H1 (cell line): Measurements from ENCODE around the gene CCDC91. TPM values are rescaled to one million over a fixed set of nuclear protein-coding genes. Genes with fewer than 3 reads are reported as not detected.

Source experiments
- CTCF ChIA-PET: fragments of 300-600 bp; sonication (Branson Sonifier 250); formaldehyde crosslinking; loops from one replicate; lab custom pipeline; 2021; ENCODE audit not compliant: partially characterized antibody; lab: Charles Lee
- POLR2A ChIA-PET: fragments of 300-600 bp; sonication (Branson Sonifier 250); formaldehyde crosslinking; loops from one replicate; lab custom pipeline; 2021; ENCODE audit warnings: inconsistent platforms; ENCODE audit not compliant: partially characterized antibody; lab: Charles Lee
- DNase-seq, 2 experiments: peaks; one replicate each; pipeline versions ENCODE4 v3.0.0 to v3.0.0-alpha.2; 2010 to 2022; ENCODE audit warnings: low spot score in 2 of 2, low read depth in 1 of 2, mixed read lengths in 1 of 2
- FAIRE-seq: peaks from 2 replicates; lab custom pipeline; 2011; peaks lifted over from hg19 to GRCh38; lab: Jason Lieb, UNC
- H2AFZ ChIP-seq: 2 replicates; pipeline ENCODE4 v1.8.1; 2012; ENCODE audit warnings: low read length, inconsistent platforms
- H2AK5ac ChIP-seq: 2 replicates; pipeline ENCODE4 v1.6.1; 2013; ENCODE audit warnings: low read depth, low read length
- H2BK120ac ChIP-seq: replicated peaks from 2 replicates; pipeline ENCODE3; 2013; ENCODE audit warnings: low read depth, low read length, inconsistent platforms
- H2BK12ac ChIP-seq: 2 replicates; pipeline ENCODE4 v1.6.1; 2013; ENCODE audit warnings: low read depth, low read length
- H2BK15ac ChIP-seq: 2 replicates; pipeline ENCODE4 v1.6.1; 2013; ENCODE audit warnings: low read length
- H2BK20ac ChIP-seq: 2 replicates; pipeline ENCODE4 v1.6.1; 2013; ENCODE audit warnings: low read length
- H2BK5ac ChIP-seq: 2 replicates; pipeline ENCODE4 v1.6.1; 2013; ENCODE audit warnings: low read depth, low read length
- H3K14ac ChIP-seq: 2 replicates; pipeline ENCODE4 v1.6.1; 2013; ENCODE audit warnings: inconsistent platforms; ENCODE audit not compliant: insufficient read length
- H3K18ac ChIP-seq: 2 replicates; pipeline ENCODE4 v1.6.1; 2013; ENCODE audit warnings: low read length; ENCODE audit errors: extremely low read depth
- H3K23ac ChIP-seq: 2 replicates; pipeline ENCODE4 v1.6.1; 2013; ENCODE audit warnings: inconsistent platforms; ENCODE audit not compliant: insufficient read length
- H3K23me2 ChIP-seq: 2 replicates; pipeline ENCODE4 v1.6.1; 2013; ENCODE audit warnings: low read depth, low read length
- H3K27ac ChIP-seq: 2 replicates; pipeline ENCODE4 v1.6.1; 2011; ENCODE audit warnings: low read depth, low read length, inconsistent platforms
- H3K27me3 ChIP-seq, 4 experiments: replicated peaks in 1 of 4; 1 replicate in 1 of 4; 2 replicates in 3 of 4; pipeline versions ENCODE4 v1.6.1 to v1.8.1; 2011 to 2013; ENCODE audit warnings: low read length in 3 of 4, mild to moderate bottlenecking in 3 of 4, inconsistent platforms in 2 of 4, mixed read lengths in 2 of 4, moderate library complexity in 1 of 4; ENCODE audit not compliant: control insufficient read depth in 3 of 4, insufficient read depth in 3 of 4; ENCODE audit errors: extremely low read depth in 1 of 4
- H3K36me3 ChIP-seq, 4 experiments: 2 replicates each; pipeline versions ENCODE4 v1.6.1 to v1.8.1; 2011 to 2013; ENCODE audit warnings: mild to moderate bottlenecking in 4 of 4, low read length in 3 of 4, moderate library complexity in 2 of 4, control low read depth in 1 of 4, inconsistent platforms in 1 of 4; ENCODE audit not compliant: insufficient read depth in 4 of 4, control insufficient read depth in 2 of 4
- H3K4ac ChIP-seq: replicated peaks from 2 replicates; pipeline ENCODE3; 2013; ENCODE audit warnings: low read length, low read depth, mixed read lengths, inconsistent platforms; ENCODE audit not compliant: insufficient read length
- H3K4me1 ChIP-seq, 4 experiments: replicated peaks in 1 of 4; 1 replicate in 1 of 4; 2 replicates in 3 of 4; pipeline versions ENCODE4 v1.6.1 to v1.8.1; 2011 to 2013; ENCODE audit warnings: low read length in 3 of 4, inconsistent platforms in 2 of 4, mixed read lengths in 1 of 4; ENCODE audit not compliant: insufficient read depth in 4 of 4, control insufficient read depth in 3 of 4
- H3K4me2 ChIP-seq, 2 experiments: 2 replicates each; pipeline versions ENCODE4 v1.6.1 to v1.8.1; 2011 to 2013; ENCODE audit warnings: low read depth in 2 of 2, low read length in 2 of 2, control low read depth in 1 of 2, inconsistent platforms in 1 of 2, mild to moderate bottlenecking in 1 of 2; ENCODE audit not compliant: insufficient read depth in 1 of 2
- H3K4me3 ChIP-seq, 4 experiments: fragments of 200-600, 300-600 bp in 1 of 4; sonication (generic), shearing (Covaris generic), sonication (Bioruptor Twin) in 1 of 4; 2 replicates each; pipeline versions ENCODE4 v1.5.1 to v1.8.1; 2011 to 2016; ENCODE audit warnings: low read length in 4 of 4, low read depth in 3 of 4, control low read depth in 2 of 4, inconsistent platforms in 2 of 4, mild to moderate bottlenecking in 2 of 4, mixed read lengths in 1 of 4, moderate library complexity in 1 of 4; ENCODE audit not compliant: insufficient read depth in 2 of 4; ENCODE audit errors: extremely low read depth in 1 of 4
- H3K56ac ChIP-seq: replicated peaks from 2 replicates; pipeline ENCODE3; 2013; ENCODE audit warnings: low read depth, mild to moderate bottlenecking, mixed read lengths, low read length, inconsistent platforms; ENCODE audit not compliant: insufficient read length
- H3K79me1 ChIP-seq: 2 replicates; pipeline ENCODE4 v1.6.1; 2013; ENCODE audit warnings: low read depth, low read length, control low read depth
- H3K79me2 ChIP-seq, 2 experiments: 2 replicates each; pipeline versions ENCODE4 v1.6.1 to v1.8.1; 2012 to 2013; ENCODE audit warnings: low read length in 2 of 2, mild to moderate bottlenecking in 2 of 2, inconsistent platforms in 1 of 2; ENCODE audit not compliant: insufficient read depth in 2 of 2, control insufficient read depth in 1 of 2
- H3K9ac ChIP-seq, 4 experiments: replicated peaks in 1 of 4; 1 replicate in 1 of 4; 2 replicates in 3 of 4; pipeline versions ENCODE4 v1.6.1 to v1.8.1; 2011 to 2013; ENCODE audit warnings: low read depth in 3 of 4, low read length in 3 of 4, control low read depth in 2 of 4, mild to moderate bottlenecking in 2 of 4, moderate library complexity in 2 of 4, inconsistent platforms in 1 of 4; ENCODE audit errors: extremely low read depth in 1 of 4
- H3K9me3 ChIP-seq, 2 experiments: 2 replicates each; pipeline versions ENCODE4 v1.6.1 to v1.8.1; 2012 to 2013; ENCODE audit warnings: mild to moderate bottlenecking in 2 of 2, moderate library complexity in 2 of 2, control low read depth in 1 of 2, inconsistent platforms in 1 of 2, low read depth in 1 of 2, low read length in 1 of 2, mixed read lengths in 1 of 2; ENCODE audit not compliant: insufficient read depth in 2 of 2
- H4K20me1 ChIP-seq, 2 experiments: replicated peaks in 1 of 2; 2 replicates each; pipeline versions ENCODE3 to v1.8.1; 2011 to 2013; ENCODE audit warnings: inconsistent platforms in 2 of 2, low read length in 2 of 2, mild to moderate bottlenecking in 1 of 2; ENCODE audit not compliant: insufficient read depth in 2 of 2, control insufficient read depth in 1 of 2
- H4K5ac ChIP-seq: 2 replicates; pipeline ENCODE4 v1.6.1; 2013; ENCODE audit warnings: low read length, low read depth, mixed read lengths, inconsistent platforms; ENCODE audit not compliant: insufficient read length
- H4K8ac ChIP-seq: 2 replicates; pipeline ENCODE4 v1.8.0; 2013; ENCODE audit warnings: mild to moderate bottlenecking, moderate library complexity, low read length, inconsistent platforms; ENCODE audit not compliant: insufficient read depth; ENCODE audit errors: extremely low read depth
- H4K91ac ChIP-seq: replicated peaks from 2 replicates; pipeline ENCODE3; 2013; ENCODE audit warnings: low read length, mixed read lengths, inconsistent platforms; ENCODE audit not compliant: insufficient read length
- ATF2 ChIP-seq: IDR thresholded peaks from 2 replicates; pipeline ENCODE4 v1.6.1; 2012; ENCODE audit warnings: low read length, inconsistent platforms
- CHD2 ChIP-seq: IDR thresholded peaks from 2 replicates; pipeline ENCODE4 v1.6.1; 2012; ENCODE audit warnings: low read length, improper control_type of control experiment
- CTBP2 ChIP-seq: IDR thresholded peaks from 2 replicates; pipeline ENCODE4 v1.7.0; 2011; ENCODE audit warnings: borderline replicate concordance, mild to moderate bottlenecking, moderate library complexity, mixed read lengths, low read length; ENCODE audit not compliant: insufficient read depth, insufficient read length
- JUN ChIP-seq: IDR thresholded peaks from 2 replicates; pipeline ENCODE4 v1.6.1; 2011; ENCODE audit warnings: low read depth, mild to moderate bottlenecking, improper control_type of control experiment, low read length
- NANOG ChIP-seq: IDR thresholded peaks from 2 replicates; pipeline ENCODE4 v1.6.1; 2011; ENCODE audit warnings: low read length, low read depth, mild to moderate bottlenecking, inconsistent platforms; ENCODE audit not compliant: insufficient read depth, poor library complexity, severe bottlenecking
- POU5F1 ChIP-seq: IDR thresholded peaks from 2 replicates; pipeline ENCODE4 v1.6.1; 2011; ENCODE audit warnings: low read depth, mild to moderate bottlenecking, low read length, moderate library complexity
- RNF2 ChIP-seq: fragments of 200-900, 300-1000 bp; sonication (generic); IDR thresholded peaks from 2 replicates; pipeline ENCODE4 v1.7.1; 2016; ENCODE audit warnings: borderline replicate concordance, low read depth, mild to moderate bottlenecking, antibody characterized with exemption, low read length; ENCODE audit not compliant: poor library complexity, severe bottlenecking; ENCODE audit errors: missing control alignments
- SIRT6 ChIP-seq: IDR thresholded peaks from one replicate; pipeline ENCODE4 v1.7.1; 2012; ENCODE audit warnings: low read length, inconsistent platforms
- SP1 ChIP-seq: IDR thresholded peaks from 2 replicates; pipeline ENCODE4 v1.6.1; 2011; ENCODE audit warnings: low read depth, low read length
- SP4 ChIP-seq: IDR thresholded peaks from 2 replicates; pipeline ENCODE4 v1.6.1; 2012; ENCODE audit warnings: low read length, inconsistent platforms
- SUZ12 ChIP-seq: fragments of 200-600 bp; sonication (generic); IDR thresholded peaks from 2 replicates; pipeline ENCODE4 v1.6.1; 2012; ENCODE audit warnings: mild to moderate bottlenecking, inconsistent platforms, low read length, moderate library complexity, mixed read lengths
- WGBS, 2 experiments: shearing (Covaris generic) in 1 of 2; methylation state at CpG; one replicate each; pipeline versions ENCODE4 v1.1.6 to v1.1.7; 2013 to 2015; ENCODE audit warnings: low lambda C conversion rate in 2 of 2, mixed read lengths in 2 of 2, inconsistent platforms in 1 of 2, low coverage in 1 of 2, missing lambda C conversion rate in 1 of 2; ENCODE audit not compliant: insufficient replicate concordance in 2 of 2, insufficient coverage in 1 of 2, insufficient read length in 1 of 2; ENCODE audit errors: extremely low coverage in 1 of 2, missing lambda C conversion rate in 1 of 2; 5-methylcytosine and 5-hydroxymethylcytosine counted together
- polyA plus RNA-seq, 7 experiments: library from polyadenylated mRNA; depleted of rRNA in 3 of 7; stranded (reverse) in 5 of 7; unstranded in 2 of 7; fragments of >200 nt in 5 of 7; fragments of 200-250 nt in 2 of 7; gene quantifications; 1 replicate in 5 of 7; 2 replicates in 1 of 7; 4 replicates in 1 of 7; pipeline versions ENCODE4 v1.2.1 to v1.2.3, GENCODE V29; 2011 to 2013; ENCODE audit warnings: missing spikeins in 2 of 7, mixed read lengths in 2 of 7
- total RNA-seq: library from RNA; stranded (reverse); fragmentation: NEBNext Ultra II Directional; extraction: Animal tissue kit (Norgen Biotek cat#: 25700); gene quantifications from 2 replicates; pipeline ENCODE4 v1.2.1, GENCODE V29; 2021

The CCDC91 gene
- total and polyA plus RNA-seq, 2 of the 8 experiments (the other 6 are each of a cell fraction or from before 2014, with no cell fraction given) = 8.6 to 23.1 TPM

- TF ChIP-seq NANOG (no peak), SIRT6 (no peak), JUN (no peak), RNF2 (no peak), CHD2 (no peak), CTBP2 (no peak), POU5F1 (no peak), SUZ12 (no peak), SP4 (no peak), ATF2 (no peak), SP1 (no peak)
- H2BK12ac ChIP-seq = no peak overlapping the region
- DNase-seq (no peak), FAIRE-seq (no peak)
- no peak overlapping the region for H4K91ac ChIP-seq
- no peak overlapping the region for H2BK15ac ChIP-seq
- peaks cover 40 to 51% of the 10 kb centered on the region in 2 experiments for H3K9me3 ChIP-seq
- H3K4me3 ChIP-seq = no peak overlapping the region
- no peak overlapping the region for H3K9ac ChIP-seq
- H4K20me1 ChIP-seq = no peaks in the 10 kb centered on the region
- CTCF ChIA-PET = no interaction called here
- H4K5ac ChIP-seq = no peak overlapping the region
- no peak overlapping the region for H3K27ac ChIP-seq
- no peak overlapping the region for H2BK20ac ChIP-seq
- H2AFZ ChIP-seq = no peak overlapping the region
- POLR2A ChIA-PET = no interaction called here
- H3K14ac ChIP-seq = no peak overlapping the region
- H3K4me2 ChIP-seq = no peak overlapping the region
- H3K79me1 ChIP-seq = no peaks in the 10 kb centered on the region
- no peak overlapping the region for H3K56ac ChIP-seq
- no peaks in the 10 kb centered on the region for H3K23me2 ChIP-seq
- H3K18ac ChIP-seq = no peak overlapping the region
- no peak overlapping the region for H3K23ac ChIP-seq
- no peak overlapping the region for H2BK5ac ChIP-seq
- H3K79me2 ChIP-seq = no peaks in the 10 kb centered on the region
- H3K4me1 ChIP-seq = no peaks in the 10 kb centered on the region
- H3K27me3 ChIP-seq = no peaks in the 10 kb centered on the region
- no peak overlapping the region for H2AK5ac ChIP-seq
- H3K4ac ChIP-seq = no peak overlapping the region
- H2BK120ac ChIP-seq = no peak overlapping the region
- H3K36me3 ChIP-seq = peaks cover 0 to 41% (median 19%) of the 10 kb centered on the region in 4 experiments; a peak in 4 of 8 replicates
- no peak overlapping the region for H4K8ac ChIP-seq
- 91% methylated on average over 2 of the region's 2 CpGs; no CpG with 5 or more reads in 1 of the 2 experiments for WGBS, 2 experiments
Observed at GRCh38 chr12:28369483-28369882, 179.2 kb downstream of the CCDC91 start.
